SK-N-SH (cell line): Measurements from ENCODE around the gene CPLANE2. TPM values are rescaled to one million over a fixed set of nuclear protein-coding genes. Genes with fewer than 3 reads are reported as not detected.

Source experiments
- CTCF ChIA-PET: fragments of 300-600, 350-600 bp; formaldehyde crosslinking; extraction: SDS; loops from one replicate; lab custom pipeline; 2021; lab: Yijun Ruan, JAX
- POLR2A ChIA-PET: fragments of 350-600 bp; sonication (Branson Sonifier 250); formaldehyde crosslinking; extraction: SDS; loops from one replicate; lab custom pipeline; 2020; ENCODE audit warnings: antibody characterized with exemption, inconsistent platforms; lab: Yijun Ruan, JAX
- DNase-seq: peaks from one replicate; pipeline ENCODE4 v3.0.0; 2012
- H2AFZ ChIP-seq: fragments of 200-600 bp; sonication (generic); 2 replicates; pipeline ENCODE4 v1.8.1; 2016; ENCODE audit warnings: antibody characterized with exemption, mild to moderate bottlenecking, low read depth
- H3F3A ChIP-seq: fragments of 200-600 bp; sonication (generic); replicated peaks from 2 replicates; pipeline ENCODE3; 2016; ENCODE audit warnings: antibody characterized with exemption, mild to moderate bottlenecking; ENCODE audit not compliant: insufficient read depth
- H3K27ac ChIP-seq, 2 experiments: fragments of 200-500 bp in 1 of 2; fragments of 200-600 bp in 1 of 2; sonication (Bioruptor generic) in 1 of 2; sonication (generic), shearing (Covaris generic) in 1 of 2; 2 replicates each; pipeline versions ENCODE4 v1.5.1 to v1.6.1; 2014 to 2016; ENCODE audit warnings: low read depth in 2 of 2, inconsistent platforms in 1 of 2, low read length in 1 of 2, mild to moderate bottlenecking in 1 of 2, mixed read lengths in 1 of 2
- H3K27me3 ChIP-seq: fragments of 200-600 bp; sonication (generic), shearing (Covaris generic); 2 replicates; pipeline ENCODE4 v1.6.1; 2016; ENCODE audit warnings: mixed run types; ENCODE audit not compliant: insufficient read depth
- H3K36me3 ChIP-seq, 2 experiments: fragments of 200-500 bp in 1 of 2; fragments of 200-600 bp in 1 of 2; sonication (Bioruptor generic) in 1 of 2; sonication (generic) in 1 of 2; replicated peaks in 1 of 2; 2 replicates each; pipeline versions ENCODE3 to v1.5.1; 2014 to 2016; ENCODE audit warnings: low read length in 1 of 2, mild to moderate bottlenecking in 1 of 2; ENCODE audit not compliant: insufficient read depth in 2 of 2, control insufficient read depth in 1 of 2
- H3K4me1 ChIP-seq, 2 experiments: fragments of 200-500 bp in 1 of 2; fragments of 200-600 bp in 1 of 2; sonication (Bioruptor generic) in 1 of 2; sonication (generic), shearing (Covaris generic) in 1 of 2; 2 replicates each; pipeline versions ENCODE4 v1.5.1 to v1.6.1; 2014 to 2016; ENCODE audit warnings: low read depth in 1 of 2, low read length in 1 of 2, mixed run types in 1 of 2; ENCODE audit not compliant: insufficient read depth in 2 of 2, control insufficient read depth in 1 of 2
- H3K4me2 ChIP-seq: fragments of 200-600 bp; sonication (generic), shearing (Covaris generic); 2 replicates; pipeline ENCODE4 v1.6.1; 2017; ENCODE audit warnings: mixed run types
- H3K4me3 ChIP-seq, 2 experiments: fragments of 200-500 bp in 1 of 2; fragments of 200-600 bp in 1 of 2; sonication (Bioruptor generic) in 1 of 2; sonication (generic), shearing (Covaris generic) in 1 of 2; 2 replicates each; pipeline versions ENCODE4 v1.5.1 to v1.8.1; 2014 to 2016; ENCODE audit warnings: low read depth in 2 of 2, inconsistent platforms in 1 of 2, low read length in 1 of 2, mild to moderate bottlenecking in 1 of 2, mixed read lengths in 1 of 2, moderate library complexity in 1 of 2
- H3K79me2 ChIP-seq: fragments of 200-600 bp; sonication (generic); 2 replicates; pipeline ENCODE4 v1.8.1; 2017; ENCODE audit warnings: mild to moderate bottlenecking; ENCODE audit not compliant: insufficient read depth
- H3K9ac ChIP-seq: fragments of 200-600 bp; sonication (generic); 2 replicates; pipeline ENCODE4 v1.6.1; 2017; ENCODE audit warnings: mixed run types
- H3K9me2 ChIP-seq: fragments of 200-600 bp; sonication (generic); 2 replicates; pipeline ENCODE4 v1.6.1; 2017; ENCODE audit warnings: mixed run types
- H3K9me3 ChIP-seq: fragments of 200-600 bp; sonication (generic); 2 replicates; pipeline ENCODE4 v1.6.1; 2017; ENCODE audit warnings: mixed run types, mild to moderate bottlenecking, moderate library complexity
- H4K20me1 ChIP-seq: fragments of 200-600 bp; sonication (generic); 2 replicates; pipeline ENCODE4 v1.6.1; 2017; ENCODE audit warnings: mild to moderate bottlenecking, mixed run types; ENCODE audit not compliant: insufficient read depth
- FOSL2 ChIP-seq: IDR thresholded peaks from 2 replicates; pipeline ENCODE4 v1.4.0; 2012; ENCODE audit warnings: low read depth, mild to moderate bottlenecking, moderate library complexity, borderline replicate concordance
- FOXJ3 ChIP-seq: sonication (generic); formaldehyde crosslinking; IDR thresholded peaks from 2 replicates; pipeline ENCODE4 v1.5.1; 2020; ENCODE audit warnings: mild to moderate bottlenecking, missing genetic modification reagents
- MEF2A ChIP-seq: IDR thresholded peaks from 2 replicates; pipeline ENCODE4 v1.4.0; 2012; ENCODE audit warnings: low read depth, borderline replicate concordance
- NFIC ChIP-seq: IDR thresholded peaks from 2 replicates; pipeline ENCODE4 v1.4.0; 2012; ENCODE audit warnings: borderline replicate concordance
- NRF1 ChIP-seq: IDR thresholded peaks from 2 replicates; pipeline ENCODE4 v1.6.1; 2012; ENCODE audit warnings: low read depth, mild to moderate bottlenecking, low read length
- RAD21 ChIP-seq: IDR thresholded peaks from 2 replicates; pipeline ENCODE4 v1.6.1; 2012; ENCODE audit warnings: mild to moderate bottlenecking, low read length
- RXRA ChIP-seq: IDR thresholded peaks from 2 replicates; pipeline ENCODE4 v1.4.0; 2012; ENCODE audit warnings: low read depth, mild to moderate bottlenecking, borderline replicate concordance
- SIN3A ChIP-seq: IDR thresholded peaks from 2 replicates; pipeline ENCODE4 v1.6.1; 2012; ENCODE audit warnings: low read depth, mild to moderate bottlenecking, low read length, moderate library complexity, borderline replicate concordance
- SMC3 ChIP-seq: IDR thresholded peaks from 2 replicates; pipeline ENCODE4 v1.6.1; 2012; ENCODE audit warnings: low read depth, low read length, improper control_type of control experiment
- TAF1 ChIP-seq: IDR thresholded peaks from 2 replicates; pipeline ENCODE4 v1.6.1; 2012; ENCODE audit warnings: low read depth, mild to moderate bottlenecking, low read length, moderate library complexity, borderline replicate concordance
- TCF12 ChIP-seq: IDR thresholded peaks from 2 replicates; pipeline ENCODE4 v1.4.0; 2012
- YY1 ChIP-seq: IDR thresholded peaks from 2 replicates; pipeline ENCODE4 v1.4.0; 2012; ENCODE audit warnings: low read depth, mild to moderate bottlenecking
- WGBS: methylation state at CpG from one replicate; pipeline ENCODE4 v1.1.6; 2017; ENCODE audit warnings: low lambda C conversion rate; 5-methylcytosine and 5-hydroxymethylcytosine counted together
- polyA plus RNA-seq, 3 experiments: library from polyadenylated mRNA; depleted of rRNA; stranded (reverse); fragments of >200 nt; gene quantifications; 2 replicates each; pipeline ENCODE4 v1.2.3, GENCODE V29; 2012
- TF ChIP-seq, protein P1 (sequence below): fragments of 150-350 bp; IDR thresholded peaks from 2 replicates; pipeline ENCODE4 v1.6.1; 2016; ENCODE audit warnings: mild to moderate bottlenecking, low read depth, low read length
- TF ChIP-seq, protein P2 (sequence below): IDR thresholded peaks from 2 replicates; pipeline ENCODE4; 2012
- TF ChIP-seq, protein P3 (sequence below): fragments of 200-600 bp; sonication (generic); IDR thresholded peaks from 2 replicates; pipeline ENCODE4 v1.6.1; 2017; ENCODE audit warnings: antibody characterized with exemption, mild to moderate bottlenecking, moderate library complexity
- TF ChIP-seq, protein P4 (sequence below): IDR thresholded peaks from 2 replicates; pipeline ENCODE4 v1.4.0; 2012; ENCODE audit warnings: low read depth
- TF ChIP-seq, protein P5 (sequence below): IDR thresholded peaks from 2 replicates; pipeline ENCODE4 v1.4.0; 2012; ENCODE audit warnings: low read depth, borderline replicate concordance

The CPLANE2 gene
- polyA plus RNA-seq, 1 of the 3 experiments (the other 2 are of a cell fraction), result 8.6 TPM

DNA sequence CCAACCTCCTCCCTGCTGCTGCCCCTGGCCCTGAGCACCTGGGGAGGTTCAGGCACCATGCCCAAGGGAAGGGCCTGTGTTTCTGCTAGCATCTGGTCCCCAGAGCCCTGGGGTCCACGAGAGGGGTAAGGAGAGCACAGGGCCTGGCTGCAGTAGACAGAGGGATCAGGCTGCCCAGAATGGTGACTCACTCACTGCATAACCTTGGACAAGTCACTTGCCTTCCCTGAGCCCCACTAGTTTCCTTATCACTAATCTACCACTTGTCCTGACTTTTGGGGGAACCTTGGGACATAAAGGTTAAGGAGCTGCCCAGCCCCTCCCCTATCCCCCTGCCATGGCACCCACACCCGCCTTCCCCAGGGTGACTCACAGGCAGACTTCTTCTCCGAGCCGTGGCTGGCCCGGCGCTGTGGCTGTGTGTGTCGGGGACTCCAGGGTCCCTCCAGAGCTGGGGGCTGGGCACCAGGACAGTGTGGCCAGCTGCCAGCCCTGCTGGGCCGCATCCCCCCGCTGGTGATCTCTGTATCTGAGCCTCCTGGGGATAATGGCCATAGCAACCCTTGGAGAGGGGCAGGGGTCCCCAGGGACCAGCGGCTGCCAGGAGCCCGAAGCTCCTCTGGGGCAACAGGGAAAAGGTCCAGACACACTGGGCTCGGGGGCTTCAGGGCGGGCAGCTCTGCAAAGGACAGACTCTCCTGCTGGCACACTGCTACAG lies 28.6 kb downstream of the CPLANE2 start:
- Histone ChIP-seq H3K4me3 (no peak overlapping the region), H3K4me2 (no peak overlapping the region), H2AFZ (no peak overlapping the region), H3K27ac (no peak overlapping the region), H3F3A (peaks cover 15% of the 10 kb centered on the region), H3K4me1 (peaks cover 0 to 28% of the 10 kb centered on the region in 2 experiments; a peak in 1 of 4 replicates), H3K9me3 (no peaks in the 10 kb centered on the region), H3K9me2 (no peaks in the 10 kb centered on the region), H3K9ac (no peak overlapping the region), H3K79me2 (no peaks in the 10 kb centered on the region), H3K27me3 (no peaks in the 10 kb centered on the region), H3K36me3 (no peaks in the 10 kb centered on the region), H4K20me1 (no peaks in the 10 kb centered on the region)
- TF ChIP-seq RXRA, result no peak
- TF ChIP-seq, protein P1, sequence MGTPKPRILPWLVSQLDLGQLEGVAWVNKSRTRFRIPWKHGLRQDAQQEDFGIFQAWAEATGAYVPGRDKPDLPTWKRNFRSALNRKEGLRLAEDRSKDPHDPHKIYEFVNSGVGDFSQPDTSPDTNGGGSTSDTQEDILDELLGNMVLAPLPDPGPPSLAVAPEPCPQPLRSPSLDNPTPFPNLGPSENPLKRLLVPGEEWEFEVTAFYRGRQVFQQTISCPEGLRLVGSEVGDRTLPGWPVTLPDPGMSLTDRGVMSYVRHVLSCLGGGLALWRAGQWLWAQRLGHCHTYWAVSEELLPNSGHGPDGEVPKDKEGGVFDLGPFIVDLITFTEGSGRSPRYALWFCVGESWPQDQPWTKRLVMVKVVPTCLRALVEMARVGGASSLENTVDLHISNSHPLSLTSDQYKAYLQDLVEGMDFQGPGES, result no peak
- no peak for TF ChIP-seq NRF1
- peak; percentile 5; the same call in 1 of the 2 replicates for TF ChIP-seq FOSL2
- no peak for TF ChIP-seq MEF2A
- DNase-seq, result no peak
- POLR2A ChIA-PET, result interaction anchor here (1.1 kb wide), 1 partner anchor 29 kb away, joined by 3 read pairs; the partner anchor contains the start of gene CPLANE2
- WGBS, result 89% methylated on average over 8 of the region's 13 CpGs
- CTCF ChIA-PET, result no interaction called here

GRCh38 chr1:16207318-16208269 lies 29.4 kb downstream of the CPLANE2 start:
- peaks cover 11% of the 10 kb centered on the region for H3F3A ChIP-seq
- whole genome bisulfite sequencing, result 71% methylated on average over 35 of the region's 51 CpGs
- peak overlapping the region; percentile 73; the same call in 1 of the 2 replicates for H3K9ac ChIP-seq
- H3K4me1 ChIP-seq, result peaks cover 0 to 28% of the 10 kb centered on the region in 2 experiments; a peak in 1 of 4 replicates
- no peaks in the 10 kb centered on the region for H4K20me1 ChIP-seq
- ChIA-PET CTCF (interaction anchor here (3.0 to 6.8 kb wide), 2 partner anchors 36 to 129 kb away, joined by 18 to 43 read pairs; no protein-coding TSS in a partner anchor), POLR2A (interaction anchor here (1.0 to 2.2 kb wide), 4 partner anchors 8 to 32 kb away, joined by 3 to 12 read pairs (median 6); no protein-coding TSS in a partner anchor)
- H3K36me3 ChIP-seq, result no peaks in the 10 kb centered on the region
- H3K4me3 ChIP-seq, result peak overlapping the region; percentile 47 to 63
- H3K9me3 ChIP-seq, result no peaks in the 10 kb centered on the region
- peak overlapping the region; percentile 84 to 90 for H3K27ac ChIP-seq
- H2AFZ ChIP-seq, result peak overlapping the region; percentile 86
- no peaks in the 10 kb centered on the region for H3K79me2 ChIP-seq
- H3K9me2 ChIP-seq, result no peaks in the 10 kb centered on the region
- no peaks in the 10 kb centered on the region for H3K27me3 ChIP-seq
- DNase-seq, result no peak
- H3K4me2 ChIP-seq, result peak overlapping the region; percentile 86; the same call in 1 of the 2 replicates
- no peak for TF ChIP-seq YY1
- TF ChIP-seq SIN3A, result no peak
- no peak for TF ChIP-seq MEF2A
- TF ChIP-seq, protein P2, sequence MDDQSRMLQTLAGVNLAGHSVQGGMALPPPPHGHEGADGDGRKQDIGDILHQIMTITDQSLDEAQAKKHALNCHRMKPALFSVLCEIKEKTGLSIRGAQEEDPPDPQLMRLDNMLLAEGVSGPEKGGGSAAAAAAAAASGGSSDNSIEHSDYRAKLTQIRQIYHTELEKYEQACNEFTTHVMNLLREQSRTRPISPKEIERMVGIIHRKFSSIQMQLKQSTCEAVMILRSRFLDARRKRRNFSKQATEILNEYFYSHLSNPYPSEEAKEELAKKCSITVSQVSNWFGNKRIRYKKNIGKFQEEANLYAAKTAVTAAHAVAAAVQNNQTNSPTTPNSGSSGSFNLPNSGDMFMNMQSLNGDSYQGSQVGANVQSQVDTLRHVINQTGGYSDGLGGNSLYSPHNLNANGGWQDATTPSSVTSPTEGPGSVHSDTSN, result no peak
- TF ChIP-seq SMC3, result no peak
- TF ChIP-seq FOXJ3 (CRISPR knock-in tag), result no peak
- no peak for TF ChIP-seq FOSL2
- TF ChIP-seq, protein P3, sequence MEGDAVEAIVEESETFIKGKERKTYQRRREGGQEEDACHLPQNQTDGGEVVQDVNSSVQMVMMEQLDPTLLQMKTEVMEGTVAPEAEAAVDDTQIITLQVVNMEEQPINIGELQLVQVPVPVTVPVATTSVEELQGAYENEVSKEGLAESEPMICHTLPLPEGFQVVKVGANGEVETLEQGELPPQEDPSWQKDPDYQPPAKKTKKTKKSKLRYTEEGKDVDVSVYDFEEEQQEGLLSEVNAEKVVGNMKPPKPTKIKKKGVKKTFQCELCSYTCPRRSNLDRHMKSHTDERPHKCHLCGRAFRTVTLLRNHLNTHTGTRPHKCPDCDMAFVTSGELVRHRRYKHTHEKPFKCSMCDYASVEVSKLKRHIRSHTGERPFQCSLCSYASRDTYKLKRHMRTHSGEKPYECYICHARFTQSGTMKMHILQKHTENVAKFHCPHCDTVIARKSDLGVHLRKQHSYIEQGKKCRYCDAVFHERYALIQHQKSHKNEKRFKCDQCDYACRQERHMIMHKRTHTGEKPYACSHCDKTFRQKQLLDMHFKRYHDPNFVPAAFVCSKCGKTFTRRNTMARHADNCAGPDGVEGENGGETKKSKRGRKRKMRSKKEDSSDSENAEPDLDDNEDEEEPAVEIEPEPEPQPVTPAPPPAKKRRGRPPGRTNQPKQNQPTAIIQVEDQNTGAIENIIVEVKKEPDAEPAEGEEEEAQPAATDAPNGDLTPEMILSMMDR, result no peak
- TF ChIP-seq RXRA, result no peak
- TF ChIP-seq, protein P4, sequence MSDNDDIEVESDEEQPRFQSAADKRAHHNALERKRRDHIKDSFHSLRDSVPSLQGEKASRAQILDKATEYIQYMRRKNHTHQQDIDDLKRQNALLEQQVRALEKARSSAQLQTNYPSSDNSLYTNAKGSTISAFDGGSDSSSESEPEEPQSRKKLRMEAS, result no peak
- no peak for TF ChIP-seq NFIC
- no peak for TF ChIP-seq TCF12
- TF ChIP-seq RAD21, result no peak
- no peak for TF ChIP-seq TAF1
- TF ChIP-seq, protein P5, sequence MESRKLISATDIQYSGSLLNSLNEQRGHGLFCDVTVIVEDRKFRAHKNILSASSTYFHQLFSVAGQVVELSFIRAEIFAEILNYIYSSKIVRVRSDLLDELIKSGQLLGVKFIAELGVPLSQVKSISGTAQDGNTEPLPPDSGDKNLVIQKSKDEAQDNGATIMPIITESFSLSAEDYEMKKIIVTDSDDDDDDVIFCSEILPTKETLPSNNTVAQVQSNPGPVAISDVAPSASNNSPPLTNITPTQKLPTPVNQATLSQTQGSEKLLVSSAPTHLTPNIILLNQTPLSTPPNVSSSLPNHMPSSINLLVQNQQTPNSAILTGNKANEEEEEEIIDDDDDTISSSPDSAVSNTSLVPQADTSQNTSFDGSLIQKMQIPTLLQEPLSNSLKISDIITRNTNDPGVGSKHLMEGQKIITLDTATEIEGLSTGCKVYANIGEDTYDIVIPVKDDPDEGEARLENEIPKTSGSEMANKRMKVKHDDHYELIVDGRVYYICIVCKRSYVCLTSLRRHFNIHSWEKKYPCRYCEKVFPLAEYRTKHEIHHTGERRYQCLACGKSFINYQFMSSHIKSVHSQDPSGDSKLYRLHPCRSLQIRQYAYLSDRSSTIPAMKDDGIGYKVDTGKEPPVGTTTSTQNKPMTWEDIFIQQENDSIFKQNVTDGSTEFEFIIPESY, result no peak
